Colon (tissue), 2 donors: ENCODE measurements around the gene HMGCS1.
"Not testable (repeated sequence)": the region's sequence is repeated elsewhere in the genome, so short reads cannot be mapped to it uniquely, and the experiment has no call there.

Experiments
- FAIRE-seq: peaks from 2 replicates; lab custom pipeline; 2012; peaks lifted over from hg19 to GRCh38; lab: Jason Lieb, UNC
- donor health status: control.
- donor health status: control.

The HMGCS1 gene

GRCh38 chr5:43273552-43273951, 39.7 kb downstream of the HMGCS1 start:
- no peak for FAIRE-seq

- FAIRE-seq = no peak
These were observed 42.6 kb downstream of the HMGCS1 start for GRCh38 chr5:43270645-43271044.

GRCh38 chr5:43268188-43268820, 44.9 kb downstream of the HMGCS1 start:
- no peak for FAIRE-seq

GRCh38 chr5:43262269-43262668, 50.9 kb downstream of the HMGCS1 start:
- not testable (repeated sequence) for FAIRE-seq

GRCh38 chr5:43258116-43258515, 55.1 kb downstream of the HMGCS1 start:
- FAIRE-seq = no peak

GRCh38 chr5:43256261-43256966, 56.8 kb downstream of the HMGCS1 start:
- no peak for FAIRE-seq

- no peak for FAIRE-seq
These were observed 57.5 kb downstream of the HMGCS1 start for GRCh38 chr5:43255704-43256103.

- no peak for FAIRE-seq
These were observed 61.5 kb downstream of the HMGCS1 start for GRCh38 chr5:43251754-43252153.

DNA sequence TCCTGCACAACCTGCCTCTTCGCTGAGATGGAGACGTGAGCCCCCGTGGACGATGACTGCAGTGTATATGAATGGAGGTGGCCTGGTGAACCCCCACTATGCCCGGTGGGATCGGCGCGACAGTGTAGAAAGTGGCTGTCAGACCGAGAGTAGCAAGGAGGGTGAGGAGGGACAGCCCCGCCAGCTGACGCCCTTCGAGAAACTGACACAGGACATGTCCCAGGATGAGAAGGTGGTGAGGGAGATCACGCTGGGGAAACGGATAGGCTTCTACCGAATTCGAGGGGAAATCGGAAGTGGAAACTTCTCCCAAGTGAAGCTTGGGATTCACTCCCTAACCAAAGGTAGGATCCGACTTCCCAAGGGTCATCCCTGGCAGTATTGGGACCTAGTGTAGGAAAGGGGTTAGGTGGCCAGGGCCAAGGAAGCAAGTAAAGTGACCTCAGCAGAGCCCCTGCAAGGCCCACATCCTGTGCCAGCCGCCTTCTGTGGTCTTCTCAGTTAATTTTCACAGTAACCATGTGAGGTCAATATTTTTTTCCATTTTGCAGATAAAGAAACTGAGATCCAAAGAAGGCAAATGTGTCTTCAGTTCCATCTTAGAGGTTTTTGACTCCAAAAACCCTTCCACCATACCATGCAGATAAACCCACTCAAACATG, 67.4 kb downstream of the HMGCS1 start:
- FAIRE-seq = no peak

DNA sequence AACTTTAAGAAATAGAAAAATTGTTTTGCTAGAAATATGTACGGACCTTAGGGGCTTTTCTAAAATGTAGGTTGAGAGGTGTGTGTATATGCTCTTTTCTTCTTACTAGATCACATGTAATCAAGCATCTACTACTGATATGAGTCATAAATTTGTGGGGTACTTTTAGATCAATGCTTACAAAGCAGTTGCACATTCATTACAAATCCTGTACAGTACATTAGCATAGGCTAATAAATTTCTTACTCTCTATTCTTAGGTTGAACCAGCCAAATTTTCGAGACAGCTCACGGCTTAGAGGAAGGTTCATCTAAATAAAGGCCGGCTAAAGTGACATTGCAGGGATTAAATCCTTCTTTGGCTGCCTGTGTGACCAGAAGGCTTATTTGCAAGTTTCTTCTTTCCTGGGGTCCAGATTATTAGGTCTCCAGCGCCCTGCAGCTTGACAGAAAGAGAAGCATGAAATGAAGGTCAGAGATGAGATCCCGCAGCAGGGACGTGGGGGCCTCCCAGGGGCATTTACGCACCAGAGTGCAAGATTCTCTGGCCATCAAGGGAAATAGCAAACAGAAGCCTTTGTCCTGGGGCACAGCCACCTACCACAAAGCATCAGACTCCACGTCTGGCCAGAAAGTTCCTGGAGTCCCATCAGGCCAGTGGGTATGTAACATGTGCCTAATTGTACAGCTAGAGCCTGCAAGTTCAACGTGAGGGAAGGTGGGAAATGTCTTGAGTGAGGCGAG, 68.2 kb downstream of the HMGCS1 start:
- no peak for FAIRE-seq

DNA sequence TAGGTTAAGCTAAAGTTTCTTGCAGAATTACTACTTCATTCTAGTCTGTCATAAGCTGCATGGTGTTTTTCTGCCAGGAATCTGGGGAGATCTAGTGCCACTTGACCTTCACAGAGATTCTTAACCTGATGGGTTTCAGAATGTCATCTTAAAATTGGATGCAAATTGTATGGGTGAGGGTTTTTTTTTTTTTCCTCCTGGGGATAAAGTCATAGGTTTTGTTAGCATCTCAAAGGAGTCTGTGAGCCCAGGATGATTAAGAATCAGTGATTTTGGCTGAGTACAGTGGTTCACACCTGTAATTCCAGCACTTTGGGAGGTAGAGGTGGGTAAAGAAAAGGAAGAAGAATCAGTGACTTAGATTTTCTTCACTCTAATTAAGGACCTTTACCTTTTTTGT, 69.9 kb downstream of the HMGCS1 start:
- no peak for FAIRE-seq

GRCh38 chr5:43242196-43242595, 71.0 kb downstream of the HMGCS1 start:
- no peak for FAIRE-seq
